Cardiac fibroblast (primary cell): ENCODE results near the gene IL3.

Source experiments
- DNase-seq, 2 donors: peaks; one replicate each; pipeline versions ENCODE4 v3.0.0 to v3.0.0-alpha.2; 2010; ENCODE audit warnings: low read depth in 2 of 2
- H3K4me3 ChIP-seq, 2 donors: replicated peaks in 1 of 2; 1 replicate in 1 of 2; 2 replicates in 1 of 2; pipeline ENCODE4 v1.5.1; 2011; ENCODE audit warnings: low read depth in 2 of 2, low read length in 2 of 2, mild to moderate bottlenecking in 2 of 2, moderate library complexity in 1 of 2
- TF ChIP-seq, protein P1 (sequence below): IDR thresholded peaks from one replicate; pipeline ENCODE4 v1.5.1; 2011; ENCODE audit warnings: low read depth, mild to moderate bottlenecking, low read length, inconsistent platforms

The IL3 gene

DNA sequence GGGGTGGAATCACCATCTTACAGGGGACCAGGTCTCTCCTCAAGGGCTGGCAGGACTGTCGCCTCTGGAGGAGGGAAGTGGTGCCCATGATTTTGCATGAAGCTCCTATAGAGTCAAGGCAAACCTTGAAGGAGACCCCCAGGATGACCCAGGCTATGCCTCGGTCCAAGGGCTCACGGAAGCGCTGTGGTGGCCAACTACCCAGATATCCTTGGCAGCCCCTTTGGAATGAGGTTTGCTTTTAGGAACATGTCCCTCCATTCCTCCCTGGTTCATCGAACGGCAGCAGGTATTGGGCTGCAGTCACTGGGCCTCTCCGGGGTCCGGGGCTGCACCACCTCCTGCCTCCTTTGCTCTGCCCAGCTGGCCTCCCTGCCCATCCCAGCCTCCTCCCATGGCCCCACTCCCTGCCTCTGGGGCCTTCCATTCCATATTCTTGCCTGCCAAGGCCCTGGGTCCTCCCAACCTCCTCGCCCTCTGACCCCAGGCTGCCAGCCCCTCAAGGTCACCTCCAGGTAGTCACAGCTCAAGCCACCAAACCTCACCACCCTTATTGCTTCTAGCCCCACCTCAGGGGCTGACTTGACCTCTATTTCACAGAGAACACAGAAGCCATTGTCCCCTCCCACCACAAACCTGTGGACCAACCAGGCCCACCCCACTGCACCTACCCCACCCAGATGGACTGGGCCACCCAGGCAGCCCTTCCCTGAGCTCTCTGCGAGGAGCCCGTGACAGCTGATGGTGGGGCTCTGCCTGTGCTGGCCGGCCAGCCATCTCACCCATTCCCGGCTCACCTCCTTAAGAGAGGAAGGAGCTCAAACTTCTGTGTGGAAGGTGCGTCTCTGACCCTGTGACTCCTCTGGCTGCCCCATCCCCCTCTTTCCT lies 3.6 kb upstream of the IL3 start:
- no peak overlapping the region for H3K4me3 ChIP-seq
- DNase-seq: no peak
- TF ChIP-seq, protein P1, sequence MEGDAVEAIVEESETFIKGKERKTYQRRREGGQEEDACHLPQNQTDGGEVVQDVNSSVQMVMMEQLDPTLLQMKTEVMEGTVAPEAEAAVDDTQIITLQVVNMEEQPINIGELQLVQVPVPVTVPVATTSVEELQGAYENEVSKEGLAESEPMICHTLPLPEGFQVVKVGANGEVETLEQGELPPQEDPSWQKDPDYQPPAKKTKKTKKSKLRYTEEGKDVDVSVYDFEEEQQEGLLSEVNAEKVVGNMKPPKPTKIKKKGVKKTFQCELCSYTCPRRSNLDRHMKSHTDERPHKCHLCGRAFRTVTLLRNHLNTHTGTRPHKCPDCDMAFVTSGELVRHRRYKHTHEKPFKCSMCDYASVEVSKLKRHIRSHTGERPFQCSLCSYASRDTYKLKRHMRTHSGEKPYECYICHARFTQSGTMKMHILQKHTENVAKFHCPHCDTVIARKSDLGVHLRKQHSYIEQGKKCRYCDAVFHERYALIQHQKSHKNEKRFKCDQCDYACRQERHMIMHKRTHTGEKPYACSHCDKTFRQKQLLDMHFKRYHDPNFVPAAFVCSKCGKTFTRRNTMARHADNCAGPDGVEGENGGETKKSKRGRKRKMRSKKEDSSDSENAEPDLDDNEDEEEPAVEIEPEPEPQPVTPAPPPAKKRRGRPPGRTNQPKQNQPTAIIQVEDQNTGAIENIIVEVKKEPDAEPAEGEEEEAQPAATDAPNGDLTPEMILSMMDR: no peak

GRCh38 chr5:132057498-132058255 lies 2.8 kb upstream of the IL3 start:
- TF ChIP-seq, protein P1: no peak
- DNase-seq: no peak
- no peak overlapping the region for H3K4me3 ChIP-seq

- no peak for DNase-seq
- H3K4me3 ChIP-seq: no peak overlapping the region
- TF ChIP-seq, protein P1: no peak
Observed at GRCh38 chr5:132058646-132059042, 1.8 kb upstream of the IL3 start.

- no peak for DNase-seq
- H3K4me3 ChIP-seq: no peak overlapping the region
- TF ChIP-seq, protein P1: no peak
Observed at GRCh38 chr5:132059043-132059695, 1.3 kb upstream of the IL3 start.

DNA sequence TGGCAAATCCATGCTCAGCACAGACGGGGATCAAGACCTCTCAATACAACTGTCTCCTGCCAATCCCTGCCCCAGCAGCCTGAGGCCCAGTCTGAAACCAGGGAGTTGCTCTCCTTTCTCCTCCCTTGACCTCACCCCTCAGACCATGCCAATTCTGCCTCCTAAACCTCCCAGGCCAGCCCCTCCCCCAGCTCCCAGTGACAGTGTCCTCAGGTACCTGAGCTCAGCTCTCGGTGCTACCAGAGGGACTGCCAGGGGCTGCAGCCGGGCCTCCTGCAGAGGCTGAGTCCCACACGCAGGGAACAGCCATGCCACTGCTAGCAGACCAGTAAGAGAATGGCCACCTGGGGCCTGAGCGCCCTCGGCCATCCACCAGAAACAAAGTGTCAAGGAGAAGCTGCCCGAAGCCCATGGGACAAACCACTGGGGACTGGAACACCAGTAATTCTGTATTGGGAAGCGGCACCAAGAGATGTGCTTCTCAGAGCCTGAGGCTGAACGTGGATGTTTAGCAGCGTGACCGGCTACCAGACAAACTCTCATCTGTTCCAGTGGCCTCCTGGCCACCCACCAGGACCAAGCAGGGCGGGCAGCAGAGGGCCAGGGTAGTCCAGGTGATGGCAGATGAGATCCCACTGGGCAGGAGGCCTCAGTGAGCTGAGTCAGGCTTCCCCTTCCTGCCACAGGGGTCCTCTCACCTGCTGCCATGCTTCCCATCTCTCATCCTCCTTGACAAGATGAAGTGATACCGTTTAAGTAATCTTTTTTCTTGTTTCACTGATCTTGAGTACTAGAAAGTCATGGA lies 557 bp upstream of the IL3 start:
- TF ChIP-seq, protein P1: no peak
- no peak for DNase-seq
- no peak overlapping the region for H3K4me3 ChIP-seq
